CD4-positive, alpha-beta T cell treated with Interleukin-6 at 100 ng/mL for 8 hours (primary cell): ENCODE measurements around the gene GLRX.

Experiments
- DNase-seq: peaks from one replicate; pipeline ENCODE4 v3.0.0-alpha.2; 2020; ENCODE audit warnings: mixed read lengths, low spot score

The GLRX gene

GRCh38 chr5:95822542-95823181, at the start of gene GLRX:
Gene GLRX, minus strand, starts transcription at chr5:95822726. Its CDS starts 64 bp downstream, at chr5:95822662.
- peak; percentile 64 for DNase-seq

GRCh38 chr5:95871146-95871806, 48.8 kb upstream of the GLRX start:
- no peak for DNase-seq

GRCh38 chr5:95870105-95870672, 47.7 kb upstream of the GLRX start:
- DNase-seq = no peak

- DNase-seq = peak; percentile 63
These were observed 46.8 kb upstream of the GLRX start for GRCh38 chr5:95869173-95869855.

- no peak for DNase-seq
These were observed 45.6 kb upstream of the GLRX start for GRCh38 chr5:95868136-95868535.

- DNase-seq = no peak
These were observed 44.0 kb upstream of the GLRX start for GRCh38 chr5:95866435-95867040.

GRCh38 chr5:95864944-95865504, 42.5 kb upstream of the GLRX start:
- DNase-seq = no peak

GRCh38 chr5:95864456-95864855, 41.9 kb upstream of the GLRX start:
- DNase-seq = no peak

- no peak for DNase-seq
These were observed 40.8 kb upstream of the GLRX start for GRCh38 chr5:95863383-95863757.

- DNase-seq = no peak
These were observed 40.3 kb upstream of the GLRX start for GRCh38 chr5:95862671-95863382.

GRCh38 chr5:95861864-95862561, 39.5 kb upstream of the GLRX start:
- no peak for DNase-seq

- DNase-seq = no peak
These were observed 38.8 kb upstream of the GLRX start for GRCh38 chr5:95861221-95861863.

GRCh38 chr5:95859661-95860060, 37.1 kb upstream of the GLRX start:
- DNase-seq = no peak

- peak; percentile 86 for DNase-seq
These were observed 36.4 kb upstream of the GLRX start for GRCh38 chr5:95858661-95859595.

- DNase-seq = no peak
These were observed 35.5 kb upstream of the GLRX start for GRCh38 chr5:95858023-95858461.

- DNase-seq = no peak
These were observed 34.8 kb upstream of the GLRX start for GRCh38 chr5:95857185-95857945.

- no peak for DNase-seq
These were observed 34.0 kb upstream of the GLRX start for GRCh38 chr5:95856501-95856981.

GRCh38 chr5:95853490-95853889, 31.0 kb upstream of the GLRX start:
- DNase-seq = no peak
